ENCODE data around the gene TNFRSF19. TPM values are rescaled to one million over a fixed set of nuclear protein-coding genes. Genes with fewer than 3 reads are reported as not detected.

TNFRSF19 gene
- total and polyA plus RNA-seq, 2 of the 4 experiments (the other 2 are of a cell fraction), result 18.6 to 26.3 TPM

- intact Hi-C loops (cut with micrococcal nuclease), result no loop called here
- peaks cover 11% of the 10 kb centered on the region for H3K4me1 ChIP-seq (ENCODE audit: control insufficient read depth, insufficient read depth, low read length)
- H3K9me3 ChIP-seq (ENCODE audit: control insufficient read depth, insufficient read depth, low read length), result no peaks in the 10 kb centered on the region
- no peak overlapping the region for H3K27ac ChIP-seq (ENCODE audit: insufficient read depth, low read length)
- no peak overlapping the region for H3K18ac ChIP-seq (ENCODE audit: low read depth, low read length)
- no peak overlapping the region for H4K91ac ChIP-seq (ENCODE audit: insufficient read depth, low read depth, low read length)
- no peak overlapping the region for H2AK9ac ChIP-seq (replicated peaks; ENCODE audit: low read depth, low read length, poor library complexity)
- no peak overlapping the region for H3K14ac ChIP-seq (replicated peaks; ENCODE audit: low read depth, low read length)
- no peak overlapping the region for H3K4ac ChIP-seq (ENCODE audit: low read depth, low read length)
- H3K23ac ChIP-seq (ENCODE audit: low read depth, low read length), result no peak overlapping the region
- H2AK5ac ChIP-seq (ENCODE audit: low read depth, low read length), result no peak overlapping the region; the same call in 1 of the 2 replicates
- in situ Hi-C loops (cut with MboI; ENCODE audit: low sequenced_read_pairs), result no loop called here
- H4K8ac ChIP-seq (ENCODE audit: low read depth in 2 of 2, low read length in 2 of 2), result no peak overlapping the region
- no peak overlapping the region; the same call in 1 of the 2 replicates for H2BK20ac ChIP-seq (ENCODE audit: low read depth, low read length)
- BruUV-seq (replicated peaks), result no TSS peak
- no peak for DNase-seq
- H3K79me1 ChIP-seq (ENCODE audit: low read depth in 1 of 2, low read length in 2 of 2), result no peaks in the 10 kb centered on the region
- H3K56ac ChIP-seq (ENCODE audit: extremely low read depth, insufficient read depth, low read length), result no peak overlapping the region
- H4K20me1 ChIP-seq (ENCODE audit: insufficient read depth, low read length), result no peaks in the 10 kb centered on the region
- TF ChIP-seq SMC3 (IDR thresholded peaks at IDR 0.05; ENCODE audit: low read depth, low read length) (no peak), BHLHE40 (IDR thresholded peaks at IDR 0.05; ENCODE audit: low read depth, low read length) (no peak), CTCF (conservative IDR thresholded peaks at IDR 0.05; ENCODE audit: low read depth, low read length) (no peak)
- no peak overlapping the region for H2BK15ac ChIP-seq (ENCODE audit: low read depth, low read length)
- H2BK120ac ChIP-seq (ENCODE audit: low read depth, low read length), result no peak overlapping the region
- no peak overlapping the region for H3K9ac ChIP-seq (ENCODE audit: low read depth, low read length)
- H2BK5ac ChIP-seq (ENCODE audit: low read depth, low read length, poor library complexity, severe bottlenecking), result no peak overlapping the region
- ATAC-seq (ENCODE audit: low read depth), result no peak
- H3K4me2 ChIP-seq (ENCODE audit: low read depth, low read length), result no peak overlapping the region
- dilution Hi-C loops (cut with HindIII; ENCODE audit: low sequenced_read_pairs, unreplicated experiment), result no loop called here
- no peak overlapping the region for H4K5ac ChIP-seq (ENCODE audit: low read depth, low read length)
- no peaks in the 10 kb centered on the region for H3K36me3 ChIP-seq (ENCODE audit: control insufficient read depth, insufficient read depth, low read length)
- WGBS, 2 experiments (ENCODE audit: extremely low coverage in 2 of 2, insufficient read length in 1 of 2), result no CpG with 5 or more reads among the region's 2 CpGs
- H3K9me1 ChIP-seq (ENCODE audit: insufficient read depth, low read length), result no peaks in the 10 kb centered on the region
- ChIA-PET POLR2A (ENCODE audit: unreplicated experiment) (no interaction called here), CTCF (no interaction called here)
- no peaks in the 10 kb centered on the region for H3K27me3 ChIP-seq (ENCODE audit: control insufficient read depth, insufficient read depth, low read length)
- H2AFZ ChIP-seq (replicated peaks; ENCODE audit: low read length, poor library complexity), result no peak overlapping the region
- H3K4me3 ChIP-seq (ENCODE audit: insufficient read depth, low read depth, low read length), result no peak overlapping the region
These were observed 129.1 kb downstream of the TNFRSF19 start for GRCh38 chr13:23699271-23699670.

Data from IMR-90 (cell line).